Measurements from ENCODE around the gene ARHGEF4.

DNA sequence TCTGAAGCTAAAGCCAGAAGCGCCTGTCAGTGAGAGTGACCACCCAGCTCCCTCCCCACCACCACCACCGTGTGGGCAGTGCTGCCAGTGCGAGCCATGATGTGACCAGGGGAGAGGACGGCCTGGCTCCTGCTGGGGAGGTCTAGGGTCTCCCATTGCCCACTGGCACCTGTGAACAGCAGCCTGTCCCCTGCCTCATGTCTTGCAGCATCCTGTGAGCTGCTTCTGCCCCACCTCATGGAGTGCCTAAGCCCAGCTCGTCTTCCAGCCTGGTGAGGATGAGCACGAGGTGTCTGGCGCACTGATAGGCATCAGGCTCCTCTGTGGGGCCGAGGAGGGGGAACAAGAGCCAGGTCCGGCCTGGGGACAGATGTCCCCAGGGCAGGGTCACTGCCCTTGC, 195.2 kb downstream of the ARHGEF4 start:
- TF ChIP-seq EZH2 (IDR thresholded peaks at IDR 0.05; ENCODE audit: low read length): no peak
- TF ChIP-seq, protein P1, sequence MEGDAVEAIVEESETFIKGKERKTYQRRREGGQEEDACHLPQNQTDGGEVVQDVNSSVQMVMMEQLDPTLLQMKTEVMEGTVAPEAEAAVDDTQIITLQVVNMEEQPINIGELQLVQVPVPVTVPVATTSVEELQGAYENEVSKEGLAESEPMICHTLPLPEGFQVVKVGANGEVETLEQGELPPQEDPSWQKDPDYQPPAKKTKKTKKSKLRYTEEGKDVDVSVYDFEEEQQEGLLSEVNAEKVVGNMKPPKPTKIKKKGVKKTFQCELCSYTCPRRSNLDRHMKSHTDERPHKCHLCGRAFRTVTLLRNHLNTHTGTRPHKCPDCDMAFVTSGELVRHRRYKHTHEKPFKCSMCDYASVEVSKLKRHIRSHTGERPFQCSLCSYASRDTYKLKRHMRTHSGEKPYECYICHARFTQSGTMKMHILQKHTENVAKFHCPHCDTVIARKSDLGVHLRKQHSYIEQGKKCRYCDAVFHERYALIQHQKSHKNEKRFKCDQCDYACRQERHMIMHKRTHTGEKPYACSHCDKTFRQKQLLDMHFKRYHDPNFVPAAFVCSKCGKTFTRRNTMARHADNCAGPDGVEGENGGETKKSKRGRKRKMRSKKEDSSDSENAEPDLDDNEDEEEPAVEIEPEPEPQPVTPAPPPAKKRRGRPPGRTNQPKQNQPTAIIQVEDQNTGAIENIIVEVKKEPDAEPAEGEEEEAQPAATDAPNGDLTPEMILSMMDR (optimal IDR thresholded peaks at IDR 0.05 in 1 of 3, IDR thresholded peaks at IDR 0.05 in 1 of 3, conservative IDR thresholded peaks at IDR 0.05 in 1 of 3; ENCODE audit: extremely low read depth in 1 of 3, insufficient read depth in 2 of 3, low read length in 3 of 3): no peak

Measured in keratinocyte (primary cell).